Lung (tissue), 12 donors: ENCODE measurements around the gene HERC4. TPM values are rescaled to one million over a fixed set of nuclear protein-coding genes. Genes with fewer than 3 reads are reported as not detected.

Source experiments
- ATAC-seq: fragments of 200-7000 bp; cut with Tn5 transposase; one replicate; pipeline ENCODE4 v1.9.1; 2020; ENCODE audit warnings: moderate number of reproducible peaks; ENCODE audit not compliant: insufficient read depth, low FRiP score
- DNase-seq, 3 donors: peaks; one replicate each; pipeline ENCODE4 v3.0.0-alpha.2; 2013 to 2017
- H3K27ac ChIP-seq, 2 donors: one replicate each; pipeline ENCODE4 v1.5.1; 2013; ENCODE audit warnings: mild to moderate bottlenecking in 2 of 2, moderate library complexity in 2 of 2, control low read depth in 1 of 2, inconsistent platforms in 1 of 2, low read depth in 1 of 2, low read length in 1 of 2
- H3K27me3 ChIP-seq, 3 donors: one replicate each; pipeline ENCODE4 v1.5.1; 2013; ENCODE audit warnings: low read length in 2 of 3; ENCODE audit not compliant: control insufficient read depth in 3 of 3, insufficient read depth in 3 of 3
- H3K36me3 ChIP-seq, 4 donors: one replicate each; pipeline ENCODE4 v1.5.1; 2013; ENCODE audit warnings: low read length in 4 of 4, mild to moderate bottlenecking in 1 of 4, moderate library complexity in 1 of 4; ENCODE audit not compliant: control insufficient read depth in 4 of 4, insufficient read depth in 4 of 4
- H3K4me1 ChIP-seq, 5 donors: one replicate each; pipeline ENCODE4 v1.5.1; 2013; ENCODE audit warnings: low read length in 5 of 5, mild to moderate bottlenecking in 2 of 5, moderate library complexity in 1 of 5; ENCODE audit not compliant: control insufficient read depth in 5 of 5, insufficient read depth in 5 of 5
- H3K4me3 ChIP-seq: one replicate; pipeline ENCODE4 v1.5.1; 2013; ENCODE audit warnings: mild to moderate bottlenecking, control low read depth, moderate library complexity
- H3K9ac ChIP-seq, 2 donors: one replicate each; pipeline ENCODE4 v1.5.1; 2013; ENCODE audit warnings: low read length in 2 of 2, control low read depth in 1 of 2; ENCODE audit not compliant: insufficient read depth in 1 of 2
- H3K9me3 ChIP-seq, 4 donors: one replicate each; pipeline ENCODE4 v1.5.1; 2013; ENCODE audit warnings: low read length in 3 of 4, mild to moderate bottlenecking in 1 of 4, moderate library complexity in 1 of 4; ENCODE audit not compliant: control insufficient read depth in 4 of 4, insufficient read depth in 3 of 4
- CTCF ChIP-seq: IDR thresholded peaks from 2 replicates; pipeline ENCODE4 v1.5.1; 2012; ENCODE audit warnings: mild to moderate bottlenecking; ENCODE audit errors: control extremely low read depth, extremely low read depth
- WGBS, 2 donors: extraction: QIAGEN DNeasy Blood & Tissue Kit; methylation state at CpG; one replicate each; pipeline ENCODE4 v1.1.7; 2013; 5-methylcytosine and 5-hydroxymethylcytosine counted together
- polyA plus RNA-seq, 2 donors: library from polyadenylated mRNA; stranded (reverse); fragments of 200-250 nt; gene quantifications; one replicate each; pipeline ENCODE4 v1.2.1, GENCODE V29; 2013
- total RNA-seq, 2 donors: library from RNA; depleted of rRNA in 1 of 2; stranded (reverse); fragments of >200 nt in 1 of 2; gene quantifications; one replicate each; pipeline ENCODE4 v1.2.1, GENCODE V29; 2014 to 2021
- donor health status: control.
- donor health status: control.
- donor health status: Bipolar disorder and iron deficiency.
- donor health status: healthy.
- donor health status: DM: yes; HTN: yes; CAD: no.

HERC4 gene
- total and polyA plus RNA-seq, 4 donors: 16.3 to 162 (median 32.5) TPM

- no peak overlapping the region for H3K9ac ChIP-seq
- peaks cover 0 to 13% (median 0%) of the 10 kb centered on the region in 5 donors for H3K4me1 ChIP-seq
- no peak overlapping the region for H3K27ac ChIP-seq
- H3K4me3 ChIP-seq: no peak overlapping the region
- TF ChIP-seq CTCF: no peak
- no peak for DNase-seq
- ATAC-seq: no peak
- H3K36me3 ChIP-seq: no peaks in the 10 kb centered on the region
- WGBS, 2 donors: 70 to 72% methylated on average over 2 of the region's 2 CpGs
- H3K9me3 ChIP-seq: no peaks in the 10 kb centered on the region
- no peaks in the 10 kb centered on the region for H3K27me3 ChIP-seq
These were observed 10.9 kb upstream of the HERC4 start for GRCh38 chr10:68086011-68086410.

GRCh38 chr10:68084469-68084868, 9.4 kb upstream of the HERC4 start:
- Histone ChIP-seq H3K4me3 (no peak overlapping the region), H3K9ac (no peak overlapping the region), H3K36me3 (no peaks in the 10 kb centered on the region), H3K27me3 (no peaks in the 10 kb centered on the region), H3K27ac (peak overlapping the region in 1 of 2 donors; percentile 3), H3K9me3 (no peaks in the 10 kb centered on the region), H3K4me1 (peaks cover 0 to 13% (median 0%) of the 10 kb centered on the region in 5 donors)
- peak in 2 of 3 donors; percentile 11 to 45 for DNase-seq
- no peak for ATAC-seq
- WGBS, 2 donors: 91 to 95% methylated on average over 4 of the region's 4 CpGs
- TF ChIP-seq CTCF: no peak

- DNase-seq (no peak), ATAC-seq (no peak)
- Histone ChIP-seq H3K9me3 (no peaks in the 10 kb centered on the region), H3K27me3 (no peaks in the 10 kb centered on the region), H3K36me3 (no peaks in the 10 kb centered on the region), H3K27ac (no peak overlapping the region), H3K4me1 (peaks cover 0 to 13% (median 0%) of the 10 kb centered on the region in 5 donors), H3K9ac (no peak overlapping the region), H3K4me3 (no peak overlapping the region)
- 54 to 64% methylated on average over 1 of the region's 1 CpG for WGBS, 2 donors
- no peak for TF ChIP-seq CTCF
These were observed 8.9 kb upstream of the HERC4 start for GRCh38 chr10:68083953-68084352.

- WGBS, 2 donors: 65 to 72% methylated on average over 1 of the region's 1 CpG
- ATAC-seq (no peak), DNase-seq (peak in 2 of 3 donors; percentile 69 to 73)
- H3K4me1 ChIP-seq: peaks cover 0 to 13% (median 0%) of the 10 kb centered on the region in 5 donors
- H3K4me3 ChIP-seq: no peak overlapping the region
- no peaks in the 10 kb centered on the region for H3K36me3 ChIP-seq
- no peaks in the 10 kb centered on the region for H3K9me3 ChIP-seq
- no peak for TF ChIP-seq CTCF
- H3K27me3 ChIP-seq: no peaks in the 10 kb centered on the region
- H3K9ac ChIP-seq: no peak overlapping the region
- H3K27ac ChIP-seq: no peak overlapping the region
These were observed 7.8 kb upstream of the HERC4 start for GRCh38 chr10:68082872-68083271.
